Liver (tissue), 3 donors: ENCODE data around the gene RACGAP1.

Source experiments
- EGR1 ChIP-seq, 2 donors: IDR thresholded peaks; 2 replicates each; pipeline ENCODE4 v1.6.1; 2016 to 2018; ENCODE audit warnings: antibody characterized with exemption in 2 of 2, low read depth in 2 of 2
- JUND ChIP-seq, 2 donors: IDR thresholded peaks; 2 replicates each; pipeline ENCODE4 v1.6.1; 2016; ENCODE audit warnings: antibody characterized with exemption in 2 of 2
- SP1 ChIP-seq: IDR thresholded peaks from 2 replicates; pipeline ENCODE4 v1.6.1; 2018; ENCODE audit warnings: antibody characterized with exemption, mild to moderate bottlenecking
- YY1 ChIP-seq: IDR thresholded peaks from 2 replicates; pipeline ENCODE4 v1.6.1; 2016; ENCODE audit warnings: antibody characterized with exemption, mild to moderate bottlenecking
- TF ChIP-seq, protein P1 (sequence below): fragments of 150-350 bp; IDR thresholded peaks from 2 replicates; pipeline ENCODE4 v1.5.1; 2017; ENCODE audit warnings: improper control_type of control experiment, low read depth, low read length; ENCODE audit not compliant: missing input control
- TF ChIP-seq, protein P2 (sequence below): IDR thresholded peaks from 2 replicates; pipeline ENCODE4 v1.6.1; 2016; ENCODE audit warnings: antibody characterized with exemption
- TF ChIP-seq, protein P3 (sequence below): IDR thresholded peaks from 2 replicates; pipeline ENCODE4 v1.6.1; 2016; ENCODE audit warnings: antibody characterized with exemption
- donor health status: healthy.
- donor health status: healthy.

DNA sequence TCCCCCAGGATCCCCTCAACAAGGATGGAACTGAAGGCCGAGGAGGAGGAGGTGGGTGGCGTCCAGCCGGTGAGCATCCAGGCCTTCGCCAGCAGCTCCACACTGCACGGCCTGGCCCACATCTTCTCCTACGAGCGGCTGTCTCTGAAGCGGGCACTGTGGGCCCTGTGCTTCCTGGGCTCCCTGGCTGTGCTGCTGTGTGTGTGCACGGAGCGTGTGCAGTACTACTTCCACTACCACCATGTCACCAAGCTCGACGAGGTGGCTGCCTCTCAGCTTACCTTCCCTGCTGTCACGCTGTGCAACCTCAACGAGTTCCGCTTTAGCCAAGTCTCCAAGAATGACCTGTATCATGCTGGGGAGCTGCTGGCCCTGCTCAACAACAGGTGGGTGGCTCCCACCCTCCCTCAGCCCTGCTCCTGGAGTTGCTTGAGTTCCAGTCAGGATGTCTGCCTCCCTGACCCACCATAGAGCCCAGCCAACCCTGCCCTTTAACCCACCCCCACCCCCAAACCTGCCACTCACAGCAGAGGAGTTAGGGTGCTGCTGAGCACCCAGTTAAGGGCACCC is 33.5 kb upstream of the RACGAP1 start:
- TF ChIP-seq, protein P1, sequence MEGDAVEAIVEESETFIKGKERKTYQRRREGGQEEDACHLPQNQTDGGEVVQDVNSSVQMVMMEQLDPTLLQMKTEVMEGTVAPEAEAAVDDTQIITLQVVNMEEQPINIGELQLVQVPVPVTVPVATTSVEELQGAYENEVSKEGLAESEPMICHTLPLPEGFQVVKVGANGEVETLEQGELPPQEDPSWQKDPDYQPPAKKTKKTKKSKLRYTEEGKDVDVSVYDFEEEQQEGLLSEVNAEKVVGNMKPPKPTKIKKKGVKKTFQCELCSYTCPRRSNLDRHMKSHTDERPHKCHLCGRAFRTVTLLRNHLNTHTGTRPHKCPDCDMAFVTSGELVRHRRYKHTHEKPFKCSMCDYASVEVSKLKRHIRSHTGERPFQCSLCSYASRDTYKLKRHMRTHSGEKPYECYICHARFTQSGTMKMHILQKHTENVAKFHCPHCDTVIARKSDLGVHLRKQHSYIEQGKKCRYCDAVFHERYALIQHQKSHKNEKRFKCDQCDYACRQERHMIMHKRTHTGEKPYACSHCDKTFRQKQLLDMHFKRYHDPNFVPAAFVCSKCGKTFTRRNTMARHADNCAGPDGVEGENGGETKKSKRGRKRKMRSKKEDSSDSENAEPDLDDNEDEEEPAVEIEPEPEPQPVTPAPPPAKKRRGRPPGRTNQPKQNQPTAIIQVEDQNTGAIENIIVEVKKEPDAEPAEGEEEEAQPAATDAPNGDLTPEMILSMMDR, result no peak
- no peak for TF ChIP-seq YY1
- TF ChIP-seq, protein P2, sequence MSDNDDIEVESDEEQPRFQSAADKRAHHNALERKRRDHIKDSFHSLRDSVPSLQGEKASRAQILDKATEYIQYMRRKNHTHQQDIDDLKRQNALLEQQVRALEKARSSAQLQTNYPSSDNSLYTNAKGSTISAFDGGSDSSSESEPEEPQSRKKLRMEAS, result no peak
- TF ChIP-seq, protein P3, sequence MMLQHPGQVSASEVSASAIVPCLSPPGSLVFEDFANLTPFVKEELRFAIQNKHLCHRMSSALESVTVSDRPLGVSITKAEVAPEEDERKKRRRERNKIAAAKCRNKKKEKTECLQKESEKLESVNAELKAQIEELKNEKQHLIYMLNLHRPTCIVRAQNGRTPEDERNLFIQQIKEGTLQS, result no peak
- TF ChIP-seq EGR1 (IDR thresholded peaks at IDR 0.05; ENCODE audit: low read depth in 2 of 2), result no peak
- no peak for TF ChIP-seq JUND (IDR thresholded peaks at IDR 0.05)
- TF ChIP-seq SP1, result no peak
